Kidney (tissue), 14 donors: ENCODE data around the gene CKS1B. TPM values are rescaled to one million over a fixed set of nuclear protein-coding genes. Genes with fewer than 3 reads are reported as not detected.

Source experiments
- DNase-seq, 5 donors: peaks; one replicate each; pipeline ENCODE4 v3.0.0-alpha.2; 2013 to 2020
- FAIRE-seq: peaks from 2 replicates; lab custom pipeline; 2012; peaks lifted over from hg19 to GRCh38; lab: Jason Lieb, UNC
- H3K27ac ChIP-seq, 2 donors: one replicate each; pipeline ENCODE4 v1.7.0; 2013; ENCODE audit warnings: low read depth in 2 of 2, low read length in 2 of 2, inconsistent platforms in 1 of 2
- H3K27me3 ChIP-seq: one replicate; pipeline ENCODE4 v1.7.1; 2013; ENCODE audit warnings: low read length, inconsistent platforms; ENCODE audit not compliant: control insufficient read depth, insufficient read depth
- H3K36me3 ChIP-seq, 3 donors: one replicate each; pipeline versions ENCODE4 v1.7.0 to v1.7.1; 2013; ENCODE audit warnings: low read length in 3 of 3, control low read depth in 1 of 3, inconsistent platforms in 1 of 3; ENCODE audit not compliant: insufficient read depth in 3 of 3, control insufficient read depth in 2 of 3
- H3K4me1 ChIP-seq, 3 donors: one replicate each; pipeline versions ENCODE4 v1.7.0 to v1.7.1; 2013; ENCODE audit warnings: low read length in 3 of 3, inconsistent platforms in 1 of 3, low read depth in 1 of 3; ENCODE audit not compliant: control insufficient read depth in 2 of 3, insufficient read depth in 2 of 3
- H3K4me3 ChIP-seq, 3 donors: one replicate each; pipeline versions ENCODE4 v1.7.0 to v1.8.1; 2013; ENCODE audit warnings: low read length in 3 of 3, control low read depth in 1 of 3, inconsistent platforms in 1 of 3
- H3K9ac ChIP-seq, 3 donors: one replicate each; pipeline versions ENCODE4 v1.7.0 to v1.7.1; 2013; ENCODE audit warnings: low read length in 3 of 3, control low read depth in 1 of 3, inconsistent platforms in 1 of 3
- H3K9me3 ChIP-seq, 3 donors: one replicate each; pipeline versions ENCODE4 v1.7.0 to v1.7.1; 2013; ENCODE audit warnings: low read length in 3 of 3, control low read depth in 1 of 3, inconsistent platforms in 1 of 3; ENCODE audit not compliant: control insufficient read depth in 2 of 3, insufficient read depth in 1 of 3
- CTCF ChIP-seq: IDR thresholded peaks from 3 replicates; pipeline ENCODE4 v1.5.1; 2012; ENCODE audit warnings: mild to moderate bottlenecking, moderate library complexity, borderline replicate concordance; ENCODE audit not compliant: insufficient read depth; ENCODE audit errors: extremely low read depth
- intact Hi-C: fragments of 100-400 bp; cut with DNase I; formaldehyde crosslinking; loops from one replicate; pipeline ENCODE4 v1.11.1; 2022
- polyA plus RNA-seq: library from polyadenylated mRNA; stranded (reverse); fragments of 350-450 nt; fragmentation: Illumina TruSeq; extraction: RNeasy Lipid Tissue Mini Kit (QIAGEN cat#74804); gene quantifications from one replicate; pipeline ENCODE4 v1.2.3, GENCODE V29; 2014; ENCODE audit warnings: low read depth, low replicate concordance; ENCODE audit not compliant: insufficient read depth
- total RNA-seq: library from RNA; stranded (reverse); fragmentation: NEBNext Ultra II Directional; extraction: Animal tissue kit (Norgen Biotek cat#: 25700); gene quantifications from one replicate; pipeline ENCODE4 v1.2.1, GENCODE V29; 2021
- donor health status: control.
- donor health status: control.
- donor health status: control.
- donor health status: control.
- donor health status: control.
- donor health status: DM: yes; HTN: yes; CAD: no.
- donor health status: Normal renal cell carcinoma (clear cell type).

Gene CKS1B
- total and polyA plus RNA-seq, 2 donors from 2014 or later, result 23.1 to 43.1 TPM

GRCh38 chr1:155013632-155014031 lies 39.2 kb downstream of the CKS1B start:
- Histone ChIP-seq H3K4me3 (no peak overlapping the region), H3K4me1 (peaks cover 0 to 35% (median 9%) of the 10 kb centered on the region in 3 donors), H3K27ac (no peak overlapping the region), H3K9me3 (no peaks in the 10 kb centered on the region), H3K36me3 (no peaks in the 10 kb centered on the region), H3K27me3 (no peaks in the 10 kb centered on the region), H3K9ac (no peak overlapping the region)
- no peak for TF ChIP-seq CTCF
- FAIRE-seq (no peak), DNase-seq (no peak)
- intact Hi-C loops, result no loop called here

DNA sequence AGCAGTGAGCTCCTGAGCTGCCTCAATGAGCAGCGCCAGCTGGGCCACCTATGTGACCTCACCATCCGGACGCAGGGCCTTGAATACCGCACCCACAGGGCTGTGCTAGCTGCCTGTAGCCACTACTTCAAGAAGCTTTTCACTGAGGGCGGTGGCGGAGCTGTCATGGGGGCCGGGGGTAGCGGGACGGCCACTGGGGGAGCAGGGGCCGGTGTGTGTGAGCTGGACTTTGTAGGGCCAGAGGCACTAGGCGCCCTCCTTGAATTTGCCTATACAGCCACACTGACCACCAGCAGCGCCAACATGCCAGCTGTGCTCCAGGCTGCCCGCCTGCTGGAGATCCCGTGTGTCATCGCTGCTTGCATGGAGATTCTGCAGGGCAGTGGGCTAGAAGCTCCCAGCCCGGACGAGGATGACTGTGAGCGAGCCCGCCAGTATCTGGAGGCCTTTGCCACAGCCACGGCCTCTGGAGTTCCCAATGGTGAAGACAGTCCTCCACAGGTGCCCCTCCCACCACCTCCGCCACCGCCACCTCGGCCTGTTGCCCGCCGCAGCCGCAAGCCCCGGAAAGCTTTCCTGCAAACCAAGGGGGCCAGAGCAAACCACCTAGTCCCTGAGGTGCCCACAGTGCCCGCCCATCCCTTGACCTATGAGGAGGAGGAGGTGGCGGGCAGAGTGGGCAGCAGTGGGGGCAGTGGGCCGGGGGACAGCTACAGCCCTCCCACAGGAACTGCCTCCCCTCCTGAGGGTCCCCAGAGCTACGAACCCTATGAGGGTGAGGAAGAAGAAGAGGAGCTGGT lies 40.4 kb downstream of the CKS1B start:
- H3K27me3 ChIP-seq, result no peaks in the 10 kb centered on the region
- H3K36me3 ChIP-seq, result no peaks in the 10 kb centered on the region
- DNase-seq (peak in 2 of 5 donors; percentile 44 to 72), FAIRE-seq (no peak)
- intact Hi-C loops, result no loop called here
- no peak overlapping the region for H3K9ac ChIP-seq
- no peaks in the 10 kb centered on the region for H3K9me3 ChIP-seq
- no peak for TF ChIP-seq CTCF
- H3K27ac ChIP-seq, result no peak overlapping the region
- H3K4me1 ChIP-seq, result peaks cover 0 to 38% (median 9%) of the 10 kb centered on the region in 3 donors
- H3K4me3 ChIP-seq, result no peak overlapping the region

DNA sequence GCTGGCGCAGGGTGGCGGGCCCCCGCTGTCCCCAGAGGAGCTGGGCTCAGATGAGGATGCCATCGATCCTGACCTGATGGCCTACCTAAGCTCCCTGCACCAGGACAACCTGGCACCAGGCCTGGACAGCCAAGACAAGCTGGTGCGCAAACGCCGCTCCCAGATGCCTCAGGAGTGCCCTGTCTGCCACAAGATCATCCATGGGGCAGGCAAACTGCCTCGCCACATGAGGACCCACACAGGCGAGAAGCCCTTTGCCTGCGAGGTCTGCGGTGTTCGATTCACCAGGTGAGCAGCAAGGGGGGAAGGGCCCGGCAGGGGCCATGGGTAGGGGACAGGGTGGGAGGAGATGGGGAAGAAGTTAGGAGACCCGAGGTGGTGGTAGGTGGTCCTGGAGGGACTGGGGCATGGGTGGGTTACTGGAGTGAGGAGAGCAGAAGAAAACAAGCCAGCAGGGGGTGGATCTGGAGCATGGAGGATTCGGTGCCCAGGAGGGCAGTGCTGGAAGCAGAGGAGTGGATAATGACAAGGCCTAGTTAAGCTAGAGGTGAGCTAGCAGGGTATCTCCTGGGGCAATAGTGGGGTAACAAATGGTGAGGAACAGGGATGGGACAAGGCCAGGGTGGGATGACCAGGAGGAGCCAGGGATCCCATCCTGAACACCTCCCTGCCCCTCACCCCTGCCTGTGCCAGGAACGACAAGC lies 41.2 kb downstream of the CKS1B start:
- peak overlapping the region in 1 of 2 donors; percentile 23 for H3K27ac ChIP-seq

More for the DNA sequence above, 41.2 kb downstream of the CKS1B start:
- intact Hi-C loops, result no loop called here
- Histone ChIP-seq H3K9me3 (no peaks in the 10 kb centered on the region), H3K4me1 (peaks cover 0 to 38% (median 9%) of the 10 kb centered on the region in 3 donors), H3K9ac (no peak overlapping the region), H3K27me3 (no peaks in the 10 kb centered on the region), H3K4me3 (no peak overlapping the region), H3K36me3 (no peaks in the 10 kb centered on the region)
- no peak for TF ChIP-seq CTCF
- DNase-seq, result no peak
- no peak for FAIRE-seq
